A673 (cell line): ENCODE data around the gene ZNF283.

ENCODE experiments used
- EZH2 ChIP-seq: fragments of 200-600 bp; sonication (generic); IDR thresholded peaks from 2 replicates; pipeline ENCODE4 v1.6.1; 2017; ENCODE audit warnings: borderline replicate concordance, low read depth, mild to moderate bottlenecking, mixed read lengths, antibody characterized with exemption, low read length; ENCODE audit not compliant: poor library complexity, severe bottlenecking
- TF ChIP-seq, protein P1 (sequence below): fragments of 300-800, 200-600 bp; sonication (generic); conservative IDR thresholded peaks from 2 replicates; pipeline ENCODE4 v1.5.1; 2017; ENCODE audit warnings: low read depth, mild to moderate bottlenecking, antibody characterized with exemption, low read length, moderate library complexity, mixed read lengths

DNA sequence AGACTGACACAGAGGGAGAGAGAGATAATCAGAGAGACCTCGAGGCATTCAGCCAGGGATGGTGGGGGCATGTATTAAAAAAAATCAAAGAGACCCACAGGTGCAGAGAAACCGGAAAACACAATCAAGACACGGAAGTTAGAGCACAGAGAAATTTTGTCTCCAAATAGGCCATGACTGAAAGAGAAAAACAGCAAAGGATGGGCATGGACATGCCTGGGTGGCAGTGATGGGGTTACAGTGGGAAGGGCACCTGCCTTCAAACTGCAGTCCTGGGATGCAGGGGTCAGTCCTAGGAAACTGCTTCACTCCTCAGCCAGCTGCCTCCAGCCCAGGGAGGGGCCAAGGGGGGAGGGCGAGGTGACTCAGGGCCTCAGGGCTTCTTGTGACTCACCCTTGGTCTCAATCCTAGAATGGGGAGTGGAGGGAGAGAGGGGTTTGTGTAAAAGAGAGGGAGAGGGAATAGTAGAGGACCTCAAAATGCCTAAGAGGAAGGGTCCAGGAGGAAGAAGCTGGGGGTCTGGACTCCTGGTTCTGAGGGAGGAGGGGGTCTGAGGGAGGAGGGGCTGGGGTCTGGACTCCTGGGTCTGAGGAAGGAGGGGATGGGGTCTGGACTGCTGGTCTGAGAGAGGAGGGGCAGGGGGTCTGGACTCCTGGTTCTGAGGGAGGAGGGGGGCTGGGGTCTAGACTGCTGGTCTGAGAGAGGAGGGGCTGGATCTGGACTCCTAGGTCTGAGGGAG, 42.7 kb upstream of the ZNF283 start:
- TF ChIP-seq, protein P1, sequence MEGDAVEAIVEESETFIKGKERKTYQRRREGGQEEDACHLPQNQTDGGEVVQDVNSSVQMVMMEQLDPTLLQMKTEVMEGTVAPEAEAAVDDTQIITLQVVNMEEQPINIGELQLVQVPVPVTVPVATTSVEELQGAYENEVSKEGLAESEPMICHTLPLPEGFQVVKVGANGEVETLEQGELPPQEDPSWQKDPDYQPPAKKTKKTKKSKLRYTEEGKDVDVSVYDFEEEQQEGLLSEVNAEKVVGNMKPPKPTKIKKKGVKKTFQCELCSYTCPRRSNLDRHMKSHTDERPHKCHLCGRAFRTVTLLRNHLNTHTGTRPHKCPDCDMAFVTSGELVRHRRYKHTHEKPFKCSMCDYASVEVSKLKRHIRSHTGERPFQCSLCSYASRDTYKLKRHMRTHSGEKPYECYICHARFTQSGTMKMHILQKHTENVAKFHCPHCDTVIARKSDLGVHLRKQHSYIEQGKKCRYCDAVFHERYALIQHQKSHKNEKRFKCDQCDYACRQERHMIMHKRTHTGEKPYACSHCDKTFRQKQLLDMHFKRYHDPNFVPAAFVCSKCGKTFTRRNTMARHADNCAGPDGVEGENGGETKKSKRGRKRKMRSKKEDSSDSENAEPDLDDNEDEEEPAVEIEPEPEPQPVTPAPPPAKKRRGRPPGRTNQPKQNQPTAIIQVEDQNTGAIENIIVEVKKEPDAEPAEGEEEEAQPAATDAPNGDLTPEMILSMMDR = no peak
- no peak for TF ChIP-seq EZH2
